Osteoblast (primary cell): Measurements from ENCODE around the gene TNIP2. TPM values are rescaled to one million over a fixed set of nuclear protein-coding genes. Genes with fewer than 3 reads are reported as not detected.

Experiments used
- DNase-seq: peaks from one replicate; pipeline ENCODE4 v3.0.0; 2011; ENCODE audit warnings: low spot score, mixed read lengths; ENCODE audit not compliant: insufficient read length; ENCODE audit errors: missing footprints
- H2AFZ ChIP-seq: 2 replicates; pipeline ENCODE4 v1.6.0; 2011; ENCODE audit warnings: mild to moderate bottlenecking, low read length
- H3K27ac ChIP-seq: 2 replicates; pipeline ENCODE4 v1.5.1; 2011; ENCODE audit warnings: mild to moderate bottlenecking, low read depth, low read length, moderate library complexity
- H3K27me3 ChIP-seq: 2 replicates; pipeline ENCODE4 v1.6.0; 2012; ENCODE audit warnings: mild to moderate bottlenecking, control low read depth, inconsistent platforms, low read length, moderate library complexity; ENCODE audit not compliant: insufficient read depth
- H3K36me3 ChIP-seq: 2 replicates; pipeline ENCODE4 v1.5.1; 2011; ENCODE audit warnings: mild to moderate bottlenecking, low read length, control low read depth, moderate library complexity; ENCODE audit not compliant: insufficient read depth
- H3K4me1 ChIP-seq: 2 replicates; pipeline ENCODE4 v1.5.1; 2011; ENCODE audit warnings: mild to moderate bottlenecking, low read length, control low read depth, moderate library complexity; ENCODE audit not compliant: insufficient read depth
- H3K4me2 ChIP-seq: 2 replicates; pipeline ENCODE4 v1.6.0; 2011; ENCODE audit warnings: mild to moderate bottlenecking, low read length; ENCODE audit not compliant: insufficient read depth
- H3K4me3 ChIP-seq: fragments of 200-600 bp; sonication (generic); 3 replicates; pipeline ENCODE4 v1.5.1; 2012; ENCODE audit warnings: mild to moderate bottlenecking, low read length, inconsistent platforms; ENCODE audit not compliant: insufficient read depth
- H3K79me2 ChIP-seq: 2 replicates; pipeline ENCODE4 v1.6.0; 2012; ENCODE audit warnings: mild to moderate bottlenecking, low read length, control low read depth, inconsistent platforms; ENCODE audit not compliant: insufficient read depth
- H3K9me3 ChIP-seq: 2 replicates; pipeline ENCODE4 v1.5.1; 2011; ENCODE audit warnings: low read depth, low read length, control low read depth
- H4K20me1 ChIP-seq: 2 replicates; pipeline ENCODE4 v1.6.0; 2012; ENCODE audit warnings: mild to moderate bottlenecking, low read length, control low read depth; ENCODE audit not compliant: insufficient read depth
- total RNA-seq: library from RNA; depleted of rRNA; stranded (reverse); fragments of >200 nt; gene quantifications from 2 replicates; pipeline ENCODE4 v1.2.3, GENCODE V29; 2012
- TF ChIP-seq, protein P1 (sequence below): IDR thresholded peaks from 2 replicates; pipeline ENCODE4 v1.5.1; 2011; ENCODE audit warnings: mild to moderate bottlenecking, low read depth, low read length, moderate library complexity; ENCODE audit errors: extremely low read depth

Gene TNIP2
- total RNA-seq, 1 donor: 44.9 TPM

DNA sequence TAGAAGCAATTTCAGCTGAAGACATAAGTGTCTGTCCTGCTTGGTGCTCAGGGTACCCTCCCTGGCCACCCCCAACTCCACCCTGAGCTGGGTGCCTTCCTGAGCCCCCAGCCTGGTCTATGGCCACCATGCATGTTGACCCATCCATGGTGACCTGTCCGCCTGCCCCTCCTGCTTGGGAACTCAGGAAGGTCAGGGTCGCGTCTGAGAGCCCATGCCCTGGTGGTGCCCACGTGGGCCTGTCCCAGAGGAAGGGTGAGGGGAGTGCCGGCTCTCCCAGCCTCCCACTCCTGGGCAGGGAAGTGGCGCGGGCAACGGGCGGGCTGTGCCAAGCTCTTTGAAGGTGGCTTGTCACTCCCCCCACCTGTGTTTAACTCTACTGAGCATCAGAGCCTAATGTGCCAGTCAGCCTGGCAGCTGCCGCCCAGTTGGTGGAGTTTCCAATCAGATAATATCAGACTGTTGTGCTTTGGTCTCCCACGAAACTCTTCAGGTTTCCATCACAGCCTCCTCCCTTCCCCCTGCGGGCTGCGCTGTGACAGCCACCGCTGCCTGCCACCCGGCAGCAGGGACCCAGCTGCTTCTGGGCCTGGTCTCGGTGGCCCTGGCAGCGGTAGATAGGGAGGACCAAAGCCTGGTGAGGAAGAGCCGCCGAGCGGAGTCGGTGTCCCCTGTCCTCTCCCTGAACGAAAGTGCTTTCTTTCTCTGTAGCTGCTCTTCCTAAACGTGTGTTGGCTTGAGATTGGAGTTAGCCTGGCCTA, 41.6 kb upstream of the TNIP2 start:
- H3K36me3 ChIP-seq: peaks cover 5% of the 10 kb centered on the region
- peaks cover 49% of the 10 kb centered on the region for H3K4me1 ChIP-seq
- TF ChIP-seq, protein P1, sequence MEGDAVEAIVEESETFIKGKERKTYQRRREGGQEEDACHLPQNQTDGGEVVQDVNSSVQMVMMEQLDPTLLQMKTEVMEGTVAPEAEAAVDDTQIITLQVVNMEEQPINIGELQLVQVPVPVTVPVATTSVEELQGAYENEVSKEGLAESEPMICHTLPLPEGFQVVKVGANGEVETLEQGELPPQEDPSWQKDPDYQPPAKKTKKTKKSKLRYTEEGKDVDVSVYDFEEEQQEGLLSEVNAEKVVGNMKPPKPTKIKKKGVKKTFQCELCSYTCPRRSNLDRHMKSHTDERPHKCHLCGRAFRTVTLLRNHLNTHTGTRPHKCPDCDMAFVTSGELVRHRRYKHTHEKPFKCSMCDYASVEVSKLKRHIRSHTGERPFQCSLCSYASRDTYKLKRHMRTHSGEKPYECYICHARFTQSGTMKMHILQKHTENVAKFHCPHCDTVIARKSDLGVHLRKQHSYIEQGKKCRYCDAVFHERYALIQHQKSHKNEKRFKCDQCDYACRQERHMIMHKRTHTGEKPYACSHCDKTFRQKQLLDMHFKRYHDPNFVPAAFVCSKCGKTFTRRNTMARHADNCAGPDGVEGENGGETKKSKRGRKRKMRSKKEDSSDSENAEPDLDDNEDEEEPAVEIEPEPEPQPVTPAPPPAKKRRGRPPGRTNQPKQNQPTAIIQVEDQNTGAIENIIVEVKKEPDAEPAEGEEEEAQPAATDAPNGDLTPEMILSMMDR: no peak
- H4K20me1 ChIP-seq: no peaks in the 10 kb centered on the region
- H3K27ac ChIP-seq: no peak overlapping the region
- no peak overlapping the region for H3K4me2 ChIP-seq
- H3K27me3 ChIP-seq: no peaks in the 10 kb centered on the region
- H3K9me3 ChIP-seq: no peaks in the 10 kb centered on the region
- H2AFZ ChIP-seq: no peak overlapping the region
- peak; percentile 14 for DNase-seq
- H3K79me2 ChIP-seq: peaks cover 78% of the 10 kb centered on the region
- H3K4me3 ChIP-seq: no peak overlapping the region

DNA sequence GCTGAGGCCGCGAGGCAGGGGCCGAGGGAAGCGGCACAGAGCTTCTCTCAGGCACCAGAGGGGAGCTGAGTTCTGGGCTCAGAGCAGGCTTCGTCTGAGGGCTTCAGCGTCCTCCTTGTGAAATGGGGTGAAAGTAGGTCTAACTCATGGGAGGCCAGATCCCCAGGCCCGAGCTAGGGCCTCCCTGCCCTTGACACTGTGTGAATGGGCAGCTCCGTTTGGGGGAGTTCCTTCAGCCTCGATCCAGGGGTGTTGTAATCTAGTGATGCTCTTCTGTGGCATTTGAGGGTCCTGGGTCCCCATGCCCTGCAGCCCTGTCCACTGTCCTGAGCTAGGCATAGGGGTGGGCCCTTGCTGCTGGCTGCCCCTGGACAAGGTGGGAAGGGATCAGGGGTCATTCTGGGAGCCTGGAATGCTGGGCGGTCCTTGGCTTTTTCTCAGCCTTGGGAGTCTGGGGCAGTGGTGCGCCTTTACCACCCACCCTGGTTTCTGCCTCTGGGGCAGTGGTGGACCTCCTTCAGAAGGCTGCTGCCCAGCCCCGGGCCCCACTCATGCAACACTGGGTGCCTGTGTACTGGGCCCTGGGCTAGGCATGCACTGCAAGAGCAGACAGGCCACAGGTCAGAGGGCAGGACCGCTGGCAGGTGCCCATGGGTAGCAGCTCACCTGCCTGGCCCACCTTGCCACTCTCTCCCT, 40.9 kb upstream of the TNIP2 start:
- Histone ChIP-seq H3K27me3 (no peaks in the 10 kb centered on the region), H4K20me1 (no peaks in the 10 kb centered on the region), H3K79me2 (peaks cover 76% of the 10 kb centered on the region), H3K4me3 (no peak overlapping the region), H3K4me1 (peaks cover 49% of the 10 kb centered on the region), H2AFZ (no peak overlapping the region), H3K4me2 (no peak overlapping the region), H3K9me3 (no peaks in the 10 kb centered on the region), H3K36me3 (peaks cover 5% of the 10 kb centered on the region), H3K27ac (peak overlapping the region; percentile 56)
- peak; percentile 25 for DNase-seq
- TF ChIP-seq, protein P1: no peak

DNA sequence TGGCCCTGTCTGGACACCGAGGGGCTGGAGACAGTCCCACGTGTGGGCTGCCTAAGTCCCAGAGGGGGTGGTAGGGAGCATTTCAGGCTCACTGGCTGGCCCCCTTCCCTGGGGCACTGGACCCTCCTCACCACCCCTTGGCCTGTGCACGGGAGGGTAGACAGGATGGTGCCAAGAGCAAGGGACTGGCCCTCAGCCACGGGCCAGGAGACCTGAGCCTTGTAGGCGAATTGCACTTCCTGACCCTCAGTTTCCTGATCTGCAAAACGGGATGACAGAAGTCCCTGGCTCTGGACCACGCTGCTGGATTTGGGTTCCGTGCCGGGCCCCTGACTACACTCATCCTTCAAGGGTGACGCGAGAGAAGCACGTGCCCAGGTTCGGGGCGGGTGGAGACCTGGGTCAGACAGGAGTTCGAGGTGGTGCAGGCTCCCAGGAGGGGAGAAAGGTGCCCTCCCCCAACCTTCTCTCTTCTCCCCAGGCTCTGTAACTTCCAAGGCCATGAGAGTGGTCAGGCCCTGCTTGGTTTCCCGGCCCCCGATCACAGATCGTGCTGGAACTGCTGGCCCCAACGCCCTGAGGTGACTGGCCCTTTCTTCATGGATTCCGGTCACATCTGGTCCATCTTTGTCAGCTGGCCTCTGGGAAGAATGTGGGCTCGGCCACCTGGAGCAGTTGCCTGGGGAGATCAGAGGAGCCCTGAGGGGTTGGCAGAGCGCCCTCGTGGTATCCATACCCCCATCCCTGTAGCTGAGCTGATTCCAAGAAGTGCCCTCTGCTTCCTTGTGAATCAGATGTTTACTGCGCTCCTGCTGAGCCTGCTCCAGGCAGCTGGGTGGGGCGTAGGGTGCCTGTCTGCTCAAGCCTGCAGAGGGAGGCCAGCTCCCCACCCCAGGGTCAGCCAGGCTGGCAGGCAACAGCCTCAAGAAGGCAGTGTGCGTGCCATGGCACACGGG, 40.0 kb upstream of the TNIP2 start:
- Histone ChIP-seq H2AFZ (no peak overlapping the region), H3K4me1 (peaks cover 46% of the 10 kb centered on the region), H3K27ac (peak overlapping the region; percentile 56)

More for the DNA sequence above, 40.0 kb upstream of the TNIP2 start:
- H4K20me1 ChIP-seq: no peaks in the 10 kb centered on the region
- H3K79me2 ChIP-seq: peaks cover 73% of the 10 kb centered on the region
- no peaks in the 10 kb centered on the region for H3K27me3 ChIP-seq
- TF ChIP-seq, protein P1: no peak
- no peaks in the 10 kb centered on the region for H3K9me3 ChIP-seq
- DNase-seq: peak; percentile 87
- no peak overlapping the region for H3K4me3 ChIP-seq
- peaks cover 5% of the 10 kb centered on the region for H3K36me3 ChIP-seq
- no peak overlapping the region for H3K4me2 ChIP-seq
